DND-41 (cell line): ENCODE data around the gene UBE2N.
A peak's percentile ranks its signal among the peaks of the same experiment; 100 is the strongest.

Source experiments
- ATAC-seq: fragments of 200-7000 bp; cut with Tn5 transposase; 3 replicates; pipeline ENCODE4 v1.9.1; 2021; ENCODE audit warnings: low read depth; ENCODE audit not compliant: insufficient read depth
- DNase-seq: peaks from one replicate; pipeline ENCODE4 v3.0.0-alpha.2; 2020
- H2AFZ ChIP-seq: 2 replicates; pipeline ENCODE4 v1.6.0; 2012; ENCODE audit warnings: low read depth, low read length
- H3K27ac ChIP-seq: 2 replicates; pipeline ENCODE4 v1.5.1; 2012; ENCODE audit warnings: low read length, inconsistent platforms
- H3K27me3 ChIP-seq: fragments of 200-600 bp; sonication (generic); 2 replicates; pipeline ENCODE4 v1.6.0; 2012; ENCODE audit warnings: low read length, mild to moderate bottlenecking, inconsistent platforms; ENCODE audit not compliant: insufficient read depth, poor library complexity
- H3K36me3 ChIP-seq: 2 replicates; pipeline ENCODE4 v1.5.1; 2012; ENCODE audit warnings: low read length, inconsistent platforms; ENCODE audit not compliant: insufficient read depth
- H3K4me1 ChIP-seq: 2 replicates; pipeline ENCODE4 v1.5.1; 2012; ENCODE audit warnings: mild to moderate bottlenecking, low read length; ENCODE audit not compliant: insufficient read depth
- H3K4me2 ChIP-seq: 2 replicates; pipeline ENCODE4 v1.6.0; 2012; ENCODE audit warnings: mild to moderate bottlenecking, moderate library complexity, low read length, inconsistent platforms; ENCODE audit not compliant: insufficient read depth
- H3K4me3 ChIP-seq, 2 experiments: fragments of 200-600 bp in 1 of 2; shearing (Covaris generic) in 1 of 2; 2 replicates each; pipeline ENCODE4 v1.5.1; 2012 to 2016; ENCODE audit warnings: inconsistent platforms in 2 of 2, low read length in 2 of 2, mild to moderate bottlenecking in 2 of 2, low read depth in 1 of 2, moderate library complexity in 1 of 2
- H3K79me2 ChIP-seq: 2 replicates; pipeline ENCODE4 v1.6.0; 2012; ENCODE audit warnings: low read length, inconsistent platforms; ENCODE audit not compliant: insufficient read depth
- H3K9ac ChIP-seq: 2 replicates; pipeline ENCODE4 v1.6.0; 2012; ENCODE audit warnings: low read depth, mild to moderate bottlenecking, inconsistent platforms, low read length, moderate library complexity
- H3K9me3 ChIP-seq: 2 replicates; pipeline ENCODE4 v1.5.1; 2012; ENCODE audit warnings: low read length, moderate library complexity, mild to moderate bottlenecking, inconsistent platforms; ENCODE audit not compliant: insufficient read depth, severe bottlenecking
- H4K20me1 ChIP-seq: 2 replicates; pipeline ENCODE4 v1.6.0; 2012; ENCODE audit warnings: low read length; ENCODE audit not compliant: insufficient read depth
- EZH2 ChIP-seq: IDR thresholded peaks from 3 replicates; pipeline ENCODE4 v1.6.1; 2012; ENCODE audit warnings: borderline replicate concordance, low read depth, mild to moderate bottlenecking, moderate library complexity, low read length, inconsistent platforms; ENCODE audit not compliant: severe bottlenecking
- TF ChIP-seq, protein P1 (sequence below): IDR thresholded peaks from 2 replicates; pipeline ENCODE4 v1.5.1; 2012; ENCODE audit warnings: borderline replicate concordance, low read length, moderate library complexity, mild to moderate bottlenecking; ENCODE audit not compliant: poor library complexity, severe bottlenecking; ENCODE audit errors: extremely low read depth

Gene UBE2N

DNA sequence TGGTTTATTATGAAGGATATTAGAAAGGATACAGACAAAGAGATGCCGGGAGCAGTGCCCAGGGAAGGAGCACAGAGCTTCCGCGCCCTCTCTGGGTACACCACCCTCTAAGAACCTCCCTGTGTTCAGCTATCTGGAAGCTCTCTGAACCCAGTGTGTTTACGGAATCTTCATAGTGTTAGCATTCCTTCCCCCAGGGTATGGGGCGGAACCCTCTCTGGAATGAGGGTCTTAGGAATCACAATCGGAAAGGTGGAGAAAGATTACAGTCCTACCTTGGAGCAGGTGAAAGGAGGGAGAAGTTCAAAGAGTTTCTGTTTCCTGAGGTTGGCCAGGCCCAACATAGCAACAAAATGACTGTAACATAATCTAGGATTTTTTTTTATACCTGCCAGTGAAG is 70.8 kb downstream of the UBE2N start:
- no peaks in the 10 kb centered on the region for H3K79me2 ChIP-seq
- no peak overlapping the region for H3K9ac ChIP-seq
- DNase-seq (no peak), ATAC-seq (no peak)
- H2AFZ ChIP-seq, result no peak overlapping the region
- no peaks in the 10 kb centered on the region for H3K36me3 ChIP-seq
- no peaks in the 10 kb centered on the region for H3K27me3 ChIP-seq
- peaks cover 19% of the 10 kb centered on the region for H3K4me1 ChIP-seq
- H4K20me1 ChIP-seq, result no peaks in the 10 kb centered on the region
- TF ChIP-seq, protein P1, sequence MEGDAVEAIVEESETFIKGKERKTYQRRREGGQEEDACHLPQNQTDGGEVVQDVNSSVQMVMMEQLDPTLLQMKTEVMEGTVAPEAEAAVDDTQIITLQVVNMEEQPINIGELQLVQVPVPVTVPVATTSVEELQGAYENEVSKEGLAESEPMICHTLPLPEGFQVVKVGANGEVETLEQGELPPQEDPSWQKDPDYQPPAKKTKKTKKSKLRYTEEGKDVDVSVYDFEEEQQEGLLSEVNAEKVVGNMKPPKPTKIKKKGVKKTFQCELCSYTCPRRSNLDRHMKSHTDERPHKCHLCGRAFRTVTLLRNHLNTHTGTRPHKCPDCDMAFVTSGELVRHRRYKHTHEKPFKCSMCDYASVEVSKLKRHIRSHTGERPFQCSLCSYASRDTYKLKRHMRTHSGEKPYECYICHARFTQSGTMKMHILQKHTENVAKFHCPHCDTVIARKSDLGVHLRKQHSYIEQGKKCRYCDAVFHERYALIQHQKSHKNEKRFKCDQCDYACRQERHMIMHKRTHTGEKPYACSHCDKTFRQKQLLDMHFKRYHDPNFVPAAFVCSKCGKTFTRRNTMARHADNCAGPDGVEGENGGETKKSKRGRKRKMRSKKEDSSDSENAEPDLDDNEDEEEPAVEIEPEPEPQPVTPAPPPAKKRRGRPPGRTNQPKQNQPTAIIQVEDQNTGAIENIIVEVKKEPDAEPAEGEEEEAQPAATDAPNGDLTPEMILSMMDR, result no peak
- TF ChIP-seq EZH2, result no peak
- H3K27ac ChIP-seq, result no peak overlapping the region
- no peak overlapping the region for H3K4me2 ChIP-seq
- H3K4me3 ChIP-seq, result no peak overlapping the region
- no peaks in the 10 kb centered on the region for H3K9me3 ChIP-seq

DNA sequence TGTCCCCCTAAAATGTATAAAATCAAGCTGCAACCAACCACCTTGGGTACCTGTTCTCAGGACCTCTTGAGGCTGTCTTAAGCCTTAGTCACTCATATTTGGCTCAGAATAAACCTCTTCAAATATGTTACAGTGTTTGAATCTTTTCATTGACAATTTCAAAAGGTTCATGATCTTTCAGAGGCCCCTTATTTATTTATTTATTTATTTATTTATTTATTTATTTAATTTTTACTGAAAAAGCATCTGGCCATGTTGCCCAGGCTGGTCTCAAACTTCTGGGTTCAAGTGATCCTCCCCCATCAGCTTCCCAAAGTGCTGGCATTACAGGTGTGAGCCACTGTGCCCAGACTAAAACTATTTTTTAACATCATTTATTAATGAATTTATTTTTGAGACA is 72.2 kb downstream of the UBE2N start:
- Histone ChIP-seq H3K4me3 (no peak overlapping the region), H3K9ac (no peak overlapping the region), H3K9me3 (no peaks in the 10 kb centered on the region), H3K27ac (no peak overlapping the region), H3K4me2 (no peak overlapping the region), H3K36me3 (no peaks in the 10 kb centered on the region), H3K4me1 (peaks cover 33% of the 10 kb centered on the region), H3K27me3 (no peaks in the 10 kb centered on the region), H4K20me1 (no peaks in the 10 kb centered on the region), H3K79me2 (no peaks in the 10 kb centered on the region), H2AFZ (no peak overlapping the region)
- ATAC-seq (no peak), DNase-seq (no peak)
- TF ChIP-seq EZH2, result no peak
- TF ChIP-seq, protein P1, result no peak

DNA sequence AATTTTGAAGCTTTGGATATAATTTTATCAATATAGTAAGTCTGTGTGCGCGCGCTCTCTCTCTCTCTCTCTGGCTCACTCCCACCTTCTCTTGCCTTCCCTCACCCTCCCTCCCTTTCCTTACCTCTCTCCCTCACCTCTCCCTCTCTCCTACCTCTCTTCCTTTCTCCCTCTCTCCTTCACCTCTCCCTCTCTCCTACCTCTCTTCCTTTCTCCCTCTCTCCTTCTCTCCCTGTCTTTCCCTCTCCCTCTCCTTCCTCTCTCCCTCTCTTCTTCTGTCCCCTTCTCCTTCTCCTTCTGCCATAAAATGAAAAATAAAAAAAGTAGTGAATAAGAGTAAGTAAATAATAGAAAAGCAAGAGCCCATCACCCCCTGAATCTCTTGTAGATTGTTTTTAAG is 73.0 kb downstream of the UBE2N start:
- Histone ChIP-seq H3K36me3 (no peaks in the 10 kb centered on the region), H3K4me1 (peaks cover 40% of the 10 kb centered on the region), H3K4me2 (no peak overlapping the region), H3K27me3 (no peaks in the 10 kb centered on the region), H3K4me3 (no peak overlapping the region), H2AFZ (no peak overlapping the region), H3K79me2 (no peaks in the 10 kb centered on the region), H3K9me3 (no peaks in the 10 kb centered on the region), H3K27ac (no peak overlapping the region), H4K20me1 (no peaks in the 10 kb centered on the region), H3K9ac (no peak overlapping the region)
- DNase-seq, result no peak
- no peak for ATAC-seq
- TF ChIP-seq, protein P1, result no peak
- TF ChIP-seq EZH2, result no peak

DNA sequence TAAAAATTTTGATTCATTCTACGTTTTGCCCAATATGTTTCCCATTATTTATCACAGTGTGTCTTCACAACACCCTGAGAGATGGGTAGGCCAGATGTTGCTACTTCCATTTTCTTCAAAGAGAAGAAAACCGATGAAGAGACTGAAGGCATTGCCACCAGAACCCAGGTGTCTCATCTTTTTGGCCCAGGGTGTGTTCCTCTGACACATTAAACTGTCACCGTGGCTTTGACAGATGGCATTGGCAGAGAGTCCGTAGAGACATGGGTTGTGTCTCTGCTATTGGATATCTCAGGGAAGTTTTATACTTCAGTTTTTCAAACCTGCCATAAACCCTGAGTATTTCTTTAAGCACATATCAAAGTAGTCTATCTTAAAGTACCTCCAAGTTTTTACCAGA is 75.3 kb downstream of the UBE2N start:
- Histone ChIP-seq H3K4me3 (no peak overlapping the region), H2AFZ (no peak overlapping the region), H4K20me1 (no peaks in the 10 kb centered on the region), H3K9ac (no peak overlapping the region), H3K4me1 (peaks cover 54% of the 10 kb centered on the region), H3K27me3 (no peaks in the 10 kb centered on the region), H3K27ac (peak overlapping the region; percentile 54; the same call in 1 of the 2 replicates), H3K79me2 (no peaks in the 10 kb centered on the region), H3K36me3 (no peaks in the 10 kb centered on the region), H3K4me2 (no peak overlapping the region), H3K9me3 (no peaks in the 10 kb centered on the region)
- TF ChIP-seq, protein P1, result no peak
- TF ChIP-seq EZH2, result no peak
- ATAC-seq (peak; percentile 74), DNase-seq (peak; percentile 78)
